ENCODE measurements around the gene SLC16A9.

The SLC16A9 gene

DNA sequence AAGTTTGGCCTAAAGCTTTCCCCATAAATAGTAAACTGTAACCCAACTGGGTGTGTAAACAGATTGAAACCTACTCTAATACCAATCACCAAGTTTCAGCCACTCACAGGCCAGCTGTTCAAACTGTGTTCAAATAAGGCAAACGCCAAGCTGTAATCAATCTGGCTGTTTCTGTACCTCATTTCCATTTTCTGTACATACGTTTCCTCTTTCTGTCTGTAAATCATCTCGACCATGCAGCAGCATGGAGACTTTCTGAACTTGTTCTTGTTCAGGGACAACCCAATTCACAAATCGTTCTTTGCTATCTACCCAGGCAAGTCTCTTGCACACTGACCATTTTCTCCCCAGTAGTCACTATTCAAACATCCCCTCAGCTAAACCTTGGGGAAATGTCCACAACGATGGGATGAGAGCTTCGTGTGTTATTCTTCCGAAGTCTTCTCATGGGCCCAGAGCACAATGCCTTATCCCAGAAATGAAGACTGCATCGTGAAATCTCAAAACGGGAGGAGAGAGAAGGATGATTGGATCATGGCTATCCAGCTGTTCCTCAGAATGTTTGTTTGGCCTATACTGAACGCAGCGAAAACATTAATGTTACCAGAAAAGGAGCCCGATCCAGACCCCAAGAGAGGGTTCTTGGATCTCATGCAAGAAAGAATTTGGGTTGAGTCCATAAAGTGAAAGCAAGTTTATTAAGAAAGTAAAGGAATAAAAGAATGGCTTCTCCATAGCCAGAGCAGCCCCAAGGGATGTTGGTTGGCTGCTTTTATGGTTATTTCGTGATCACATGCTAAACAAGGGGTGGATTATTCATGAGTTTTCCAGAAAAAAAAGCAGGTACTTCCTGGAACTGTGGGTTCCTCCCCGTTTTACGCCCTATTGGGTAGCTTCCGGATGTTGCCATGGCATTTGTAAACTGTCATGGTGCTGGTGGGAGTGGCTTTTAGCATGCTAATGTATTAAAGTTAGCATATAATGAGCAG is 86.2 kb downstream of the SLC16A9 start:
- Histone ChIP-seq H3K9ac (ENCODE audit: low read length) (no peak overlapping the region), H3K79me2 (ENCODE audit: insufficient read depth, low read length) (no peaks in the 10 kb centered on the region), H3K4me2 (ENCODE audit: low read length) (no peak overlapping the region), H3K27ac (ENCODE audit: low read depth, low read length, poor library complexity, severe bottlenecking) (no peak overlapping the region), H3K36me3 (ENCODE audit: insufficient read depth, low read length) (no peaks in the 10 kb centered on the region), H3K4me3 (ENCODE audit: low read depth, low read length, poor library complexity, severe bottlenecking) (no peak overlapping the region), H2AFZ (ENCODE audit: low read length) (no peak overlapping the region), H3F3A (ENCODE audit: insufficient read depth, low read length) (no peaks in the 10 kb centered on the region), H3K4me1 (ENCODE audit: insufficient read depth, low read length, severe bottlenecking) (no peaks in the 10 kb centered on the region), H3K9me3 (ENCODE audit: low read length) (no peaks in the 10 kb centered on the region), H3K9me2 (ENCODE audit: low read depth, low read length) (no peaks in the 10 kb centered on the region), H4K20me1 (ENCODE audit: insufficient read depth, low read length) (no peaks in the 10 kb centered on the region), H3K27me3 (ENCODE audit: insufficient read depth, low read length) (no peaks in the 10 kb centered on the region)
- TF ChIP-seq, protein P1, sequence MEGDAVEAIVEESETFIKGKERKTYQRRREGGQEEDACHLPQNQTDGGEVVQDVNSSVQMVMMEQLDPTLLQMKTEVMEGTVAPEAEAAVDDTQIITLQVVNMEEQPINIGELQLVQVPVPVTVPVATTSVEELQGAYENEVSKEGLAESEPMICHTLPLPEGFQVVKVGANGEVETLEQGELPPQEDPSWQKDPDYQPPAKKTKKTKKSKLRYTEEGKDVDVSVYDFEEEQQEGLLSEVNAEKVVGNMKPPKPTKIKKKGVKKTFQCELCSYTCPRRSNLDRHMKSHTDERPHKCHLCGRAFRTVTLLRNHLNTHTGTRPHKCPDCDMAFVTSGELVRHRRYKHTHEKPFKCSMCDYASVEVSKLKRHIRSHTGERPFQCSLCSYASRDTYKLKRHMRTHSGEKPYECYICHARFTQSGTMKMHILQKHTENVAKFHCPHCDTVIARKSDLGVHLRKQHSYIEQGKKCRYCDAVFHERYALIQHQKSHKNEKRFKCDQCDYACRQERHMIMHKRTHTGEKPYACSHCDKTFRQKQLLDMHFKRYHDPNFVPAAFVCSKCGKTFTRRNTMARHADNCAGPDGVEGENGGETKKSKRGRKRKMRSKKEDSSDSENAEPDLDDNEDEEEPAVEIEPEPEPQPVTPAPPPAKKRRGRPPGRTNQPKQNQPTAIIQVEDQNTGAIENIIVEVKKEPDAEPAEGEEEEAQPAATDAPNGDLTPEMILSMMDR (IDR thresholded peaks at IDR 0.05; ENCODE audit: low read length), result no peak
- TF ChIP-seq EZH2 (IDR thresholded peaks at IDR 0.05; ENCODE audit: borderline replicate concordance, low read length), result no peak

DNA sequence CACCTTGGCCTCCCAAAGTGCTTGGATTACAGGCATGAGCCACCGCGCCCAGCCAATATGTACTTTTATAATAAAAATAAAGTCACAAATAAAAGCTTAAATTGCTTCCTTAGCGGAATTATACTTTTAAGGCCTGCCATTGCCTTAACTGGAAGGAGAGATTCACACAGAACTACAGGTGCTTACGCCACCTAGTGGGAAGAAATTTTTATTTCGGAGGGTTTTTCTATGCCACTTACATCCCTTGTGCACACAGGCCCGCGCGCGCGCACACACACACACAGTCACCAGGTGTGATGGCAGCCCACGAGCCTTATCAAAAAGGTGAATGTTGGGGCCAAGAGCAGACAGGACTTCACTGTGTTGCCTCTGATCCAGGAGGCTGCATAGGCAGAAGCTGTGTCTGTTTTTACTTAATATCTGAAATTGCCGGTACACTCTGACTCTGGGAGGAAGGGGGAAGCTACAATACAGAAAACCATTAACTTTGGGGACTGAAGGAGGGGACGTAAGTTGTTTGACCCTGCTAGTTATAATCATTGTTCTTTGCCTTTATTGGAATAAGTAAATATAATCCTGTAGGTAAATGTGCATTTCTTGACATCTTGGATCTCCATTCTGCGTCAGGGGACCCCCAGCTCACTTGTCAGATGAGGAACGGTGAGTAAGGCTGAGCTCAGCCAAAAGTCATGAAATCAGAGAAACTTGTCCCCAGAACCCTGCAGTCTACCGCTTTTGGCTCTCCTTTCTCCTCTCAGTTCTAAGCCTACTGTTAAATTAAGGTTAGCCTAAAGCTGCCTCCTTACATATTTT is 87.1 kb downstream of the SLC16A9 start:
- no peaks in the 10 kb centered on the region for H3K9me2 ChIP-seq (ENCODE audit: low read depth, low read length)
- H3F3A ChIP-seq (ENCODE audit: insufficient read depth, low read length), result no peaks in the 10 kb centered on the region
- no peak overlapping the region for H3K27ac ChIP-seq (ENCODE audit: low read depth, low read length, poor library complexity, severe bottlenecking)
- H3K4me1 ChIP-seq (ENCODE audit: insufficient read depth, low read length, severe bottlenecking), result no peaks in the 10 kb centered on the region
- H4K20me1 ChIP-seq (ENCODE audit: insufficient read depth, low read length), result no peaks in the 10 kb centered on the region
- H3K4me3 ChIP-seq (ENCODE audit: low read depth, low read length, poor library complexity, severe bottlenecking), result no peak overlapping the region
- no peak overlapping the region for H3K4me2 ChIP-seq (ENCODE audit: low read length)
- H3K27me3 ChIP-seq (ENCODE audit: insufficient read depth, low read length), result no peaks in the 10 kb centered on the region
- H3K36me3 ChIP-seq (ENCODE audit: insufficient read depth, low read length), result no peaks in the 10 kb centered on the region
- H2AFZ ChIP-seq (ENCODE audit: low read length), result no peak overlapping the region
- H3K79me2 ChIP-seq (ENCODE audit: insufficient read depth, low read length), result no peaks in the 10 kb centered on the region
- H3K9me3 ChIP-seq (ENCODE audit: low read length), result no peaks in the 10 kb centered on the region
- no peak overlapping the region for H3K9ac ChIP-seq (ENCODE audit: low read length)
- TF ChIP-seq, protein P1 (IDR thresholded peaks at IDR 0.05; ENCODE audit: low read length), result peak; percentile 58; the same call in 1 of the 2 replicates
- no peak for TF ChIP-seq EZH2 (IDR thresholded peaks at IDR 0.05; ENCODE audit: borderline replicate concordance, low read length)

DNA sequence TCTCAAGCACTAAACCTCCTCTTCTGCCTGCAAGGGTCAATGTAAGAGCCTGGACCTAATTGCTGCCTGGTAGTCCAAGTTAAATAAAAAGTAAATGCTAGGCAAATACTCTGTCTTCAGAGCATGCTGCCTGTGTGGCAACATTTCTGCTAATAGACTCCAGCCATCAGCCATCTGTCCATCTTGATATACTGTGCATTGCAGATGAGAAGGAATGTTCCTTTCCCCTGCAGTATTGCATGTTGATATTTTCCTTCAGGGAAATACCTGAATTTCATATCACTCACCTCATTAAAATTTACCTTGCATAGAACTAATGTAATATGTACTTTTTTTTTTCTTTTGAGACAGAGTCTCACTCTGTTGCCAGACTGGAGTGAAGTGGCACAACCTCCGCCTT is 87.9 kb downstream of the SLC16A9 start:
- H3K27ac ChIP-seq (ENCODE audit: low read depth, low read length, poor library complexity, severe bottlenecking), result no peak overlapping the region
- TF ChIP-seq, protein P1 (IDR thresholded peaks at IDR 0.05; ENCODE audit: low read length), result no peak
- no peak for TF ChIP-seq EZH2 (IDR thresholded peaks at IDR 0.05; ENCODE audit: borderline replicate concordance, low read length)
- H3K79me2 ChIP-seq (ENCODE audit: insufficient read depth, low read length), result no peaks in the 10 kb centered on the region
- no peaks in the 10 kb centered on the region for H4K20me1 ChIP-seq (ENCODE audit: insufficient read depth, low read length)
- H3K9ac ChIP-seq (ENCODE audit: low read length), result no peak overlapping the region
- no peaks in the 10 kb centered on the region for H3K36me3 ChIP-seq (ENCODE audit: insufficient read depth, low read length)
- H3K4me1 ChIP-seq (ENCODE audit: insufficient read depth, low read length, severe bottlenecking), result no peaks in the 10 kb centered on the region
- no peaks in the 10 kb centered on the region for H3K9me3 ChIP-seq (ENCODE audit: low read length)
- no peak overlapping the region for H3K4me2 ChIP-seq (ENCODE audit: low read length)
- no peak overlapping the region for H2AFZ ChIP-seq (ENCODE audit: low read length)
- H3F3A ChIP-seq (ENCODE audit: insufficient read depth, low read length), result no peaks in the 10 kb centered on the region
- no peaks in the 10 kb centered on the region for H3K27me3 ChIP-seq (ENCODE audit: insufficient read depth, low read length)
- no peak overlapping the region for H3K4me3 ChIP-seq (ENCODE audit: low read depth, low read length, poor library complexity, severe bottlenecking)
- no peaks in the 10 kb centered on the region for H3K9me2 ChIP-seq (ENCODE audit: low read depth, low read length)
